HG02642 (cell line): ENCODE measurements around the gene EHD2.
"Not testable (repeated sequence)": the region's sequence is repeated elsewhere in the genome, so short reads cannot be mapped to it uniquely, and the experiment has no call there.

Source experiments
- ATAC-seq: cut with Tn5 transposase; IDR thresholded peaks from one replicate; pipeline ENCODE4 v1.9.1; 2021; ENCODE audit warnings: mild to moderate bottlenecking; ENCODE audit not compliant: unreplicated experiment, poor library complexity

The EHD2 gene, protein sequence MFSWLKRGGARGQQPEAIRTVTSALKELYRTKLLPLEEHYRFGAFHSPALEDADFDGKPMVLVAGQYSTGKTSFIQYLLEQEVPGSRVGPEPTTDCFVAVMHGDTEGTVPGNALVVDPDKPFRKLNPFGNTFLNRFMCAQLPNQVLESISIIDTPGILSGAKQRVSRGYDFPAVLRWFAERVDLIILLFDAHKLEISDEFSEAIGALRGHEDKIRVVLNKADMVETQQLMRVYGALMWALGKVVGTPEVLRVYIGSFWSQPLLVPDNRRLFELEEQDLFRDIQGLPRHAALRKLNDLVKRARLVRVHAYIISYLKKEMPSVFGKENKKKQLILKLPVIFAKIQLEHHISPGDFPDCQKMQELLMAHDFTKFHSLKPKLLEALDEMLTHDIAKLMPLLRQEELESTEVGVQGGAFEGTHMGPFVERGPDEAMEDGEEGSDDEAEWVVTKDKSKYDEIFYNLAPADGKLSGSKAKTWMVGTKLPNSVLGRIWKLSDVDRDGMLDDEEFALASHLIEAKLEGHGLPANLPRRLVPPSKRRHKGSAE

DNA sequence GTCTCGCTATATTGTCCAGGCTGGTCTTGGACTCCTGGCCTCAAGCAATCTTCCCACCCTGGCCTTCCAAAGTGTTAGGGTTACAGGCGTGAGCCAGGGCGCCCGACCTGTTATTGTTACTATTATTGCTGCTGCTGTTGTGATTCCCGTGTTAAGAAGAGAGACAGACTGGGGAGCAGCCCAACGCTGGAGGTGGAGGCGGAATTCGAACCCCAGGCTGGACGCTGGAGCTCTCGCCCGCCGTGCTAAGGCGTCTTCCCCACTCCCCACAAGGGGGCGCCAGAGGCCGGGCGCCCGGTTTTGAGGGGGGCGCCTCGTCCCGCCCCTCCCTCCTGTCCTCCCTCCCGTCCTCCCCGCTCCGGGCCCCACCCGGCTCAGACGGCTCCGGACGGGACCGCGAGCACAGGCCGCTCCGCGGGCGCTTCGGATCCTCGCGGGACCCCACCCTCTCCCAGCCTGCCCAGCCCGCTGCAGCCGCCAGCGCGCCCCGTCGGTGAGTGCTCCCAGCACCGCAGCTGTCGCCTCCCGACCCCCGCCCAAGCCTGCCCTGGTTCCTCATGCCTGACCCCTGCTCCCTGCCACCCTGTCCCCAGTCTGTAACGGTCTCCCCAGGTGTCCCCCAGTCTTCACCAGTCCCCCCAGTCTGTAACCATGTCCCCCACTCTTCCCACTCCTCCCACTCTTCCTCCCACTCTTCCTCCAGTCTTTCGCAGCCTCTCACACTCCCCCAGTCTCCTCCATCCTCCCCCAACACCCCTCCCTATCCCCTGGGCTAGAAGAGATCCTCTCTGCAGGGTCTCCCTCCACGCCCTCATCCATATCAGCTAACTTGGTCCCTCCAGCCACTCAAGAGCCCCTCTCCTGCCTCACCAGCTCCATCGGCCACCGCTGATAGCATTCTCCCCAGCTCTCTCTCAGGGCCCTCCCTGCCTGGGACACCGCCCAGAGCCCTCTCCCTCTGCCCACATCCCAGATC, at the start of gene EHD2:
TSS of gene EHD2 (plus strand) at position 377 of the 976 bp plus-strand sequence. CDS start 3,191 bp downstream, outside the sequence.
- ATAC-seq: no peak

DNA sequence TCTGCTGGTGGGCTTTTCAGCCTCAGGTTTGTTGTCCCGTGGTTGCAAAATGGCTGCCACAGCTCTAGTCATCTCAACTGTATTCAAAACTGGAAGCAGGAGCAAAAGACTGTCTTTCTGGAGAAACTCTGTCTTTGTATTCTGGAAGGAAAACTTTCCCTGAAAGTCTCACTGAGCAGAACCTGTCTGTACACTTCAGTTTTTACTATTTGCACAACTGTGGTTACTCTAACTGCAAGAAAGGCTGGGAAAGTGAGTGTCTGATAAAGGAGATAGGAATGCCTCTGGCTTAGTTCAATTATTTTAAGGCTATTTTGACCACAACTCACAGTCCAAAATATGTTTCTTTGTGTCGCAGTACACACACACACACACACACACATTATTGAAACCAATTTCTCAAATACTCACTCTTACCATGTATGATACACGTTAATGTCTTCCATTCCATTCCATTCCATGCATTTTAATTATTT, 49.7 kb upstream of the EHD2 start:
- no peak for ATAC-seq

DNA sequence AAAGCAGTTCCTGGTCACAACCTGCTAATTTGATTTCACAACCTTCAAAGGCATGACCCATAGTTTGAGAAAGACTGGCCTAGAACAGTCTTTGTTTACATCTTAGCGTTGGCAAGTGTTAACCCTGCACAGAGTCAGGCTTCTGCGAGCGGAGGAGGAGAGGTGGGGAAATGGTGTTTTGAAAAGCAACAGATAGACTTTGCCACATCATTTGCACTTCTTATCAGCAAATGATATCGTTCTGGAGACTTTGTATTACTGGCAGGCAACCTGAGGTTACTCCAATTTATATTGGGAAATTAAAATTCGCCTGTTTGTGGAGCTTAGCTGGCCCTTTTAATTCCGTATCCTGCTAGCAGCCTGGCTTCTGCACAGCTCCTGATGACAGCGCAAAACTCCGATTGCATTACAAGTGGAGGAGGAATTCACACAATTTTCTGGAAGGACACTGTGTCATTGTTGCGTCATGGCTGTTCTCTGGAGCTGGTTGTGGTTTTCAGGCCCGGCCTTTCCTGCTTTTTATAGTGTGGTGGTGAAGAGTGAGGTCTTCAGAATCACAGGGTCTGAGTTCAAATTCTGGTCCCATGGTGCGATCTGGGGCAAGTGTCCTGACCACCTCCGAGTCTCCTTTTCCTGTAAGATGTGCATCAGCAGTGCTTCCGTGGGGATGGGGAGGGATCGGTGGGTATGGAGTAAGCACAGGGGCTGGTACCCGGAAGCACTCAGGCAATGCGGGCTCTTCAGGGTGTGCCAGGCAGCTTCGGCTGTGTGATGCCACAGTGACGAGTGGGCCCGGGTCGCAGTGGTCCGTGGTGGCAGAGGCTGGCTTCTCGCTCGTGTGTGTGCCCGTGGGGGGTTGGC, 49.1 kb upstream of the EHD2 start:
- ATAC-seq: no peak

DNA sequence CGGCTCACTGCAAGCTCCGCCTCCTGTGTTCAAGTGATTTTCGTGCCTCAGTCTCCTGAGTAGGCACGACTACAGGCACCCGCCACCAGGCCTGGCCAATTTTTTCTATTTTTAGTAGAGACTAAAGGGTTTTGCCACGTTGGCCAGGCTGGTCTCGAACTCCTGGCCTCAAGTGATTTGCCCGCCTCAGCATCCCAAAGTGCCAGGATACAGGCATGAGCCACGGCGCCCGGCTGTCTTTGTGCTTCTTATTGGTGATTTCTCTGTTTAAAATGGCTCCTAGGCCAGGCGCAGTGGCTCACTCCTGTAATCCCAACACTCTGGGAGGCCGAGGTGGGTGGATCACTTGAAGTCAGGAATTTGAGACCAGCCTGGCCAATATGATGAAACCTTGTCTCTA, 44.7 kb upstream of the EHD2 start:
- not testable (repeated sequence) for ATAC-seq

DNA sequence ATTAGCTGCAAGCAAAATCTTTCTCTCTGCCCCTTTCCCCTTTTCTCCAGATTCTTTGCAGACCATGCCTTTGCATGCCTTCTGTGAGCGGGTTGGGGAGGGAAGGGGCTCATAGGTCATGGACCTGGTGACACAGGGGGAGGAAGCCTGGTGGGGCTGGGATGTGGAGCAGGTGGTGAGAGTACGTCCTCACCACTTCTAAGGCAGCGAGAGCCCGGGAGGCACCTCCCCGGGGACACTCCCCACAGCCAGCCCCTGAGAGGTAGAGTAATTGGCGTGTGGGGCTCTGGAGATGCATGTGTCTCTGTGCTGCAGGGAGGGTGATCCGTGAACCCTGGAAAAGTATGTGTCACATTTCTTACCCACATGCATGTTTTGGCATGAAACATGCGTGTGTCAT, 42.5 kb upstream of the EHD2 start:
- no peak for ATAC-seq

DNA sequence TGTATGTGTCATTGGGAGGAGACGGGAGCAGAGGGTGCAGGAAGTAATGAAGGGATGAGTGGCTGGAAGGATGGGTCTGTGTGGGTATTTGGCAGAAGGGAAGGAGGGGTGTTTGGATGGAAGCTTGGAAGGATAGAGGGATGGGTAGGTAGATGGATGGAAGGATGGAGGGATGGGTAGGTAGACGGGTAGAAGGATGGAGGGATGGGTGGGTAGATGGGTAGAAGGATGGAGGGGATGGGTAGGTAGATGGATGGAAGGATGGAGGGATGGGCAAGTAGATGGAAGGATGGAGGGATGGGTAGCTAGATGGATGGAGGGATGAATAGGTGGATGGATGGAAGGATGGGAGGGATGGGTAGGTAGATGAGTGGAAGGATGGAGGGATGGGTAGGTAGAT, 41.7 kb upstream of the EHD2 start:
- ATAC-seq: no peak

DNA sequence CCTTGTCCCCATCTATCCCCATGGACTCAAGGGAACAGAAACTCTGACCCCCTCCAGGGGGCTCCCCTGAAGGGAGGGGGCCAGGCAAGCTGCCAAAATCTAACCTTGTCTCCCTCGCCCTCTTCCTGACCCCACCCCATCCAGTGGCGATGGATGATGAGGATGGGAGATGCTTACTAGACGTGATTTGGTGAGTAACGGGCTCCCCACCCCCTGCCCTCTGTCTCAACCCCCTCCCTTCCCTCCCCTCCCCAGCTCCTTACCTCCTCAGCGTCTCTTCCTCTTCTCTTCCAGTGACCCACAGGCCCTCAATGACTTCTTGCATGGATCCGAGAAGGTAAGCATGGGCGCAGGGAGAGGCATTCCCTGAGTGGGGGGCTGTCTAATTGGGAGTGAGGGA, 39.8 kb upstream of the EHD2 start:
- ATAC-seq: no peak

DNA sequence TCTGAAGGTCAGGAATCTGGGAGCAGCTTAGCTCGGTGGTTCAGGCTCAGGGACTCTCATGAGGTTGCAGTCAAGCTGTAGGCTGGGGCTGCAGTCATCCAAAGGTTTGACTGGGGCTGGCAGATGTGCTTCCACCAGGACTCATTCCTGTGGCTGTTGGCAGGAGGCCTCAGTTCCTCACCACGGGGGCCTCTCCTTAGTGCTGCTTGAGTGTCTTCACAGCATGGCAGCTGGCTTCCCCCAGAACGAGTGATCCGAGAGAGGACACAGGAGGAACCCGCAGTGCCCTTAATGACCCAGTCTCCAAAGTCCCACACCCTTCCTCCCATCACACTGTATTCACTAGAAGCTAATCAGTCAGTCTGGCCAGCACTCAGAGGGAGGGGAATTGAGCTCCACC, 38.7 kb upstream of the EHD2 start:
- ATAC-seq: no peak

DNA sequence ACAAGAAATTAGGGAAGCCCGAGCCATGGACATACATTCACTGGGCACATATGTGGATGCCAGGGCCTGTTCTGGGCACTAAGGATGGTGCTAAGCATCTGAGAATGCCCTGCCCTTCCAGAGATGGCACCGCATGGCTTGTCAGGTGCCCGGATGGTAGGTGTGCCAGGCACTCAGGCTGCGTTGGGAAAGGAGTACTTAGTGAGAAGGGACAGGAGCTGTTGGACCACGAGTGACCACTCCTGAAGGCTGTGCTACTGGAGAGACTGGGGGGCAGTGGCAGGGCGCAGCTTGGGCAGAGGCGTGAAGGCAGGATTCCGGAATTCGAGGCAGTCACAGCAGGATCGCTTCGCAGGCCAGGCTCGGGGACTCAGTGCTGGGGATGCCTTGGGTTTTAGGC, 38.0 kb upstream of the EHD2 start:
- no peak for ATAC-seq

DNA sequence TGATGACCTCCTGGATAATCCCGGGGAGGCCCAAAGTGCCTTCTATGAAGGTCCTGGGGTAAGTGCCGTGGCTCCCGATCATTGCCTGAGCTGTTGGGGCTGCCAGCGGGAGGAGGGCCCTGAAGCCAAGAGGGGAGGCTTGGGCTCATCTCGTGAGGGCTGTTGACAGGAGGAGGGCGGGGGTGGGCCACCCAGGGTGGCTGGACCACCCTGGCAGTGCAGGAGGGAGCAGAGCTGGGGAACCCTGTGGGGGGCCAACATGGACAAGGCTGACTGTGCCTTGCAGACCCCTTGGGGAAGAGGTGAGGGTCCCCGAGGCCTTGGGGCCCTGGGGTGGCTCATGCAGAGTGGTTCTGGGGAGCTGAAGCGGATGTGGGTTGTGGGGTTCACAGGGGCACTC, 37.4 kb upstream of the EHD2 start:
- no peak for ATAC-seq

DNA sequence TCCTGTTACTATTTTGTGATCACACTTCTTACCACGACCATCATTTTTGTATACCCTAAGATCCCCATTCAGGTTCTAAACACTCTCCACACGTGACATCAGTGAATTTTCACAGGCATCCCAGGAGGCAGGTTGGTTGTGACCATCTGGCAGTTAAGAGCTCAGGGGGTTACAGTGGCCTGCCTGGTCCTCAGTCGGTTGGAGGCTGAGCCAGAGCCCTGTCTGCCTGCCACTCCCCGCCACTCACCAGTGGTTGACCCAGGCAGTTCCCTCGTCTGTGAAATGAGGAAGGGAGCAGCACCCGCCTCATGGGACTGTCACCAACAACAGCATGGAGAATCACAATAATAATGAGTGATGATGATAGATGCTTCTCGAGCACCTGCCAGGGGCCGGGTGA, 36.4 kb upstream of the EHD2 start:
- no peak for ATAC-seq

DNA sequence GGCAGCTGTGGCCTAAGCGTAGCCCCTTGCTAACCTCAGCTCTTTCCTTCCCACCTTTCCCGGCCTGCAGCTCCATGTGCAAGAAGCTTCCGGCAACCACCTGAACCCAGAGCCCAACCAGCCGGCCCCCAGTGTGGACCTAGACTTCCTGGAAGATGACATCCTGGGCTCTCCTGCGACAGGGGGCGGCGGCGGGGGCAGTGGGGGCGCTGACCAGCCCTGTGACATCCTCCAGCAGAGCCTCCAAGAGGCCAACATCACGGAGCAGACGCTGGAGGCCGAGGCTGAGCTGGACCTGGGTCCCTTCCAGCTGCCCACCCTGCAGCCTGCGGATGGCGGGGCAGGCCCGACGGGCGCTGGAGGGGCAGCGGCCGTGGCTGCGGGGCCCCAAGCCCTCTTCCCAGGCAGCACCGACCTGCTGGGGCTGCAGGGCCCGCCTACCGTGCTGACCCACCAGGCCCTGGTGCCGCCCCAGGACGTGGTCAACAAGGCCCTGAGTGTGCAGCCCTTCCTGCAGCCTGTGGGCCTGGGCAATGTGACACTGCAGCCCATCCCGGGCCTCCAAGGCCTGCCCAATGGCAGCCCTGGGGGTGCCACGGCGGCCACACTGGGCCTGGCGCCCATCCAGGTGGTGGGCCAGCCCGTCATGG, 33.8 kb upstream of the EHD2 start:
- no peak for ATAC-seq

DNA sequence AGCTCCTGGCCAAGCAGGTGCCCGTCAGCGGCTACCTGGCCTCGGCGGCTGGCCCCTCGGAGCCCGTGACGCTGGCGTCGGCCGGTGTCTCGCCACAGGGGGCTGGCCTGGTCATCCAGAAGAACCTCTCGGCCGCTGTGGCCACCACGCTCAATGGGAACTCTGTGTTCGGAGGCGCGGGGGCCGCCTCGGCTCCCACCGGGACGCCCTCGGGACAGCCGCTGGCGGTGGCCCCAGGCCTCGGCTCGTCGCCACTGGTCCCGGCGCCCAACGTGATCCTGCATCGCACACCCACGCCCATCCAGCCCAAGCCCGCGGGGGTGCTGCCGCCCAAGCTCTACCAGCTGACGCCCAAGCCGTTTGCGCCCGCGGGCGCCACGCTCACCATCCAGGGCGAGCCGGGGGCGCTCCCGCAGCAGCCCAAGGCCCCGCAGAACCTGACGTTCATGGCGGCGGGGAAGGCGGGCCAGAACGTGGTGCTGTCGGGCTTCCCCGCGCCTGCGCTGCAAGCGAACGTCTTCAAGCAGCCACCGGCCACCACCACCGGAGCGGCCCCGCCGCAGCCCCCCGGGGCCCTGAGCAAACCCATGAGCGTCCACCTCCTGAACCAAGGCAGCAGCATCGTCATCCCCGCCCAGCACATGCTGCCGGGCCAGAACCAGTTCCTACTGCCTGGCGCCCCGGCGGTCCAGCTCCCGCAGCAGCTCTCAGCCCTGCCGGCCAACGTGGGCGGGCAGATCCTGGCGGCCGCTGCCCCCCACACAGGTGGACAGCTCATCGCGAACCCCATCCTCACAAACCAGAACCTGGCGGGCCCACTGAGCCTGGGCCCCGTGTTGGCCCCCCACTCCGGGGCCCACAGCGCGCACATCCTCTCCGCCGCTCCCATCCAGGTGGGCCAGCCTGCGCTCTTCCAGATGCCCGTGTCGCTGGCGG, 33.0 kb upstream of the EHD2 start:
- ATAC-seq: no peak

DNA sequence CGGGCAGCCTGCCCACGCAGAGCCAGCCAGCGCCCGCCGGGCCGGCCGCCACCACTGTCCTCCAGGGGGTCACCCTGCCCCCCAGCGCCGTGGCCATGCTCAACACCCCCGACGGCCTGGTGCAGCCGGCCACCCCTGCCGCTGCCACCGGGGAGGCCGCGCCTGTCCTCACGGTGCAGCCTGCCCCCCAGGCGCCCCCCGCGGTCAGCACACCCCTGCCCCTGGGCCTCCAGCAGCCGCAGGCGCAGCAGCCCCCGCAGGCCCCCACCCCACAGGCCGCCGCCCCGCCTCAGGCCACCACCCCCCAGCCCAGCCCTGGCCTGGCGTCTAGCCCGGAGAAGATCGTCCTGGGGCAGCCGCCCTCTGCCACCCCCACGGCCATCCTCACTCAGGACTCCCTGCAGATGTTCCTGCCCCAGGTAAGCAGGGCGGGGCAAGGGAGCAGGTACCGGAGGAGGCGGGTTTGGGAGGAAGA, 32.3 kb upstream of the EHD2 start:
- ATAC-seq: no peak

DNA sequence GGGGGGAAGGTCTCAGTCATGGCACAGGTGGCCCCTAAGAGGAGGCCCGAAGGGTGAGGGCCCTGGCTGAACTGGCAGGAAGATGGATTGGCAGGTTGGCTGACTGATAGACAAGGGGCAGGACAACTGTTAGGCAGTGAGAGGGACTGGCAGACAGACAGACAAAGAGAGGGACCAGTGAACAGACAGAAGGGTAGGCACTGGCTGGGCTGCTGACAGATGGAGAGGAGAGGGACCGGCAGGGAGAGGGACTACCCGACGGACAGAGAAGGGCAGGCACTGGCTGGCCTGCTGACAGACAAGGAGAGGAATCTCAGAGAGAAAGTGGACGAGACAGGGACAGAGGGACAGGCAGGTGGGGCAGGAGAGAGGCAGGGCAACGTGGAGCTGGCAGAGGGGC, 31.8 kb upstream of the EHD2 start:
- no peak for ATAC-seq

DNA sequence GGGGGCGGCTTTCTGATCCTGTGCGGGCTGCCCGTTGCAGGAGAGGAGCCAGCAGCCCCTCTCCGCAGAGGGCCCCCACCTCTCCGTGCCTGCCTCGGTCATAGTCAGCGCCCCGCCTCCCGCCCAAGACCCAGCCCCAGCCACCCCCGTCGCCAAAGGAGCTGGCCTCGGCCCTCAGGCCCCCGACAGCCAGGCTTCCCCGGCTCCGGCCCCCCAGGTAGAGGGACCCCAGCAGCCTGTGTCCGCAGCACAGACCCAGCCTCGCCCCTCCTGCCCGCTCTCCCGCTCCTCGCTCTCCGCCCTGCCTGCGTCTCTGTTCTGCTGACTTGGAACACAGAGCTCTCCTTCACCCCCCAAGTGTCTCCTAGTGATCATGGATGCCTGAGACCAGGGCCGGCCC, 31.3 kb upstream of the EHD2 start:
- ATAC-seq: no peak

DNA sequence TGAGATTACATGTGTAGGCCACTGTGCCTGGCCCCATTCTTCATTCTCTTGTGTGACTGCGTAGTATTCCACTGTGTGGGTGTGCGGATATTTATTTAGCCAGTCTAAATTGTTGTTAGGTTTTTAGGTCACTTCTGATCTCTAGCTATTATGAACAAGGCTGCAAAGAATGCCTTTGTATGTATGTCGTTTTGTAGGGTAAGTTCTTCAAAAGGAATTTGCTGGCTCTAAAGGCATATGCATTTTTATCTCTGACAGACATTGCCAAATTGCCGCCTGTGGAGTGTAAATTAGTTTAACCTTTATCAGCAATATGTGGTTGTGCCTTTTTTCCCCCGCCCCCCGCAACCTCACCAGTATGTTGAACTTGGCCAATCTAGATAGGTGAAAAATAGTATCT, 30.3 kb upstream of the EHD2 start:
- no peak for ATAC-seq

DNA sequence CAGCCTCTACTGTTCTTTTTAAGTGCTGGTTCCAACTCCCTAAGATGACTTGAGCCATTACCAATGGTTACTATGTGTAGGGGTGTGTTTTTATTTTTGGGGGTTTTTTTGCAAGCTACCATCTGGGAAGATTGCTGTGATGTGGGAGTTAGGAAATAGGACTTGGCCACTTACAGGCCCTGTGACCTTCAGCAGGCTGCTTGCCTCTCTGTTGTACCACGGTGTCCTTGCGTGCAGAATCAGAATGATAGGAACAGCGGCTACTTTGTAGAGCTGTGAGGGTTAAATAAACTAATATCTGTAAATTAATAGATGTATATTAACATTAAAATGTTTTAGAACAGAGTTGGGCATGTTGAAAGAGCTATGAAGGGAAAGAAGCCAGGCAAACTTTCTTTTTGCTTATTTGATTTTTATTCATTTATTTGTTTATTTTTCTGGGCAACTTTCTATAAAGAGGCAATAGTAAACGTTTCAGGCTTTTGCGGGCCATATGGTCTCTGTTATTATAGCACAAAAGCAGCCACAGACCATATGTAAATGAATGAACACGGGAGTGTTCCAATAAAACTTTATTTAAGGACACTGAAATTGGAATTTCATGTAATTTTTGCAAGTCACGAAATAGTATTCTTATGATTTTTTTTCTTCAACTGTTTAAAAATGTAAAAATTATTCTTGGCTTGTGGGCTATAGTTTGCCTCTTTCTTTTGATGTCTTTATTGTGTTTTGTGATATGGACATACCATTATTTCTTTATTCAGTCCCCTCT, 26.4 kb upstream of the EHD2 start:
- ATAC-seq: no peak
